NOMO-1 (cell line): ENCODE results near the gene ZNF462.

Experiments used
- DNase-seq, 2 experiments: peaks; one replicate each; lab custom pipeline; 2025; ENCODE audit not compliant: unreplicated experiment in 2 of 2; lab: John Stamatoyannopoulos, UW

The ZNF462 gene

DNA sequence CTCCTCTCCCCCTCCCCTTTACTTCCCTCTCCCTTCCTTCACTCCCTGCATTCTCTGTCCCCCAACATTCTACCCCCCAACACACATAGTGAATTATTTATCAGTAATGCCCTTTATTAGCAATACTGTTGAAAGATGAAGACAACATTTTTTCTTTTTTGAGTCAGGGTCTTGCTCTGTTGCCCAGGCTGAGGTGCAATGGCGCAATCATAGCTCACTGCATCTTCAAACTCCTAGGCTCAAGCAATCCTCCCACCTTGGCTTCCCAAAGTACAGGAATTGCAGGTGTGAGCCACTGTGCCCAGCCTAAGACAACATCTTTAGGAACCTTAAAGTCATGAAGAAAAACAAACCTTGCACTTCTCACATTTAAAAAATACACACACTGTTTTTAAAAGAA, 130.6 kb downstream of the ZNF462 start:
- DNase-seq = no peak

DNA sequence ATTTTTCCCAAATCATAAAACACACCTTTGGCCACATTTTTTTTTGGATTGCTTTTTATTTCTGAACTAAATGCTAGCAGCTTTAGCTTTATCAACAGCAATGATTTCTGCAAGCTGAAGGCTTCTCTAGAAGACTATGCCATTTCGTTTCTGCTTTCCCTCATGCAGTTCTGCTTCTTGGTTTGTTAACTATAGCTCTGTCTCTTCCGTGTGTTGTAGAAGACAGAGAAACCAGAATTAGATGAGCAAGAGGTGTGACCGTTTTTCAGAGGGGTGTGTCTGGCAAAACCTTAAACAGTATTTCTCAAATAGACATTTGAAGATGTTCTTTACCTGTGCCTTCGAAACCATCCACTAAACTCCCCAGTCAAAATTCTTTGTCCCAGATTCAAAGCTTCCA, 131.5 kb downstream of the ZNF462 start:
- DNase-seq = no peak

DNA sequence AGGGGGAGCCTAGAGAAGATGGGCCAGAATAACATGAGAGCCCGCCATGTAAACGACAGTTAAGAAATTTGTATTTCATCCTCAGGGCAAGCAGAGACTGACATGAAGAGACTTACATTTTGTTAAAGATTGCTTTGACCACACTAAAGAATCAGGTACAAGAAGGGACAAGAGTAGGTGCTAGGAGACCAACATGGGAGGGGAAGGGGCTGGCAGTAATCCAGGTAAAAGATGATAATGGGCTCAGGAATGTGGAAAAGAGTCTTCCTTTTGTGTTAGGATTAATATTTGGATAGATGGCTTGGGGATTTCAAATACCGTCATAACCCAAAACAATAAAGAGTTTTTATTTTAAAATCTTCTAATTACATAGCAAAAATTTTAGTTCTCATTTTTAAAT, 137.3 kb downstream of the ZNF462 start:
- DNase-seq = no peak

DNA sequence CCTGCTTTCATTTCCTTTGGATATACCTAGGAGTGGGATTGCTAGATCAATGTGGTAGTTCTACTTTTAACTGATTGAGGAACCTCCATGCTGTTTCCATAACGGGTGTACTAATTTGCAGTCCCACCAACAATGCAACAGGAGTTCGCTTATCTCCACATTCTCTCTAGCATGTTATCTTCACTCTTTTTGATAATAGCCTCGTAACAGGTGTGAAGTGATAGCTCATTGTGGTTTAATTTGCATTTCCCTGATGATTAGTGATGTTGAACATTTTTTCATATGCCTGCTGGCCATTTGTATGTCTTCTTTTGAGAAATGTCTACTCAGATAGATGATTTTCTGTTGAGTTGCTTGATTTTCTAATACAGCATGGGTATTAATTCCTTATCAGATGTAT, 142.2 kb downstream of the ZNF462 start:
- no peak for DNase-seq

DNA sequence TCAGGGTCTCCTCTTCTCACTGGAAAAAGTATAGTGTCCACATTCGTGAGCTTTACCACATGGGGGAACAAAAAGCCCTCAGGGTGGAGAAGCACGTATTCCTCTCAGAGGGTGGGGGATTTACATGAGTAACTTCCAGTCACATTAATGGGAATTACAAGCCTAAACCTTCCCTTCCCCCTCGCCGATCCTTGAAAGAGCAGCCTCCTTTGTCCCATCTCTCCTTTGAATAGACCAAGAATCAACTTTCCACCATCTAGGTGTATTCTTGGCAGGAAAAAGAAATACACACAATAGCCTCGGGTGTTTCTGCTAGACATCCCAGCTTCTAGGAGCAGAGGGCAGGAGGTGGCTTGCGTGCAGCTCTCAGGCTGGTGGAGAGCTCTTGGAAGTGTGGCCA, 144.4 kb downstream of the ZNF462 start:
- no peak for DNase-seq

DNA sequence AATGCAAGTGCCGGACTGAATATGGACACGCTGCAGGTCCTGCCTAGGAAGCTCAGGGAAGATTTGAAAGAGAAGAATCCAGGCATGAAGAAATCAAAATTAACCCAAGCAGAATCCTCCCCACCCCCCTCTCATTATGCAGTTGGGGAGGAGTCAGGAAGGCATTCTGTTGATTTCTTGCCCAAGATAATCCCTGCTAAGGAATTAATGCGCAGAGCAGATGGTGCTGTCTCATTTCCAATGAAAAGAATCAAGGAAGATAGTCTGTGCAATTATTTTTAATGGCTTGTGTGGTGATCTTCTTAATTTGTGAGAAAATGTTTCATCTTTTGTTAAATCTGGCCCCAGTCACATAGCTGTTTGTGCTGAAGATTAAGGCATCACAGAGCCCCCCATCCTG, 145.0 kb downstream of the ZNF462 start:
- DNase-seq = no peak

DNA sequence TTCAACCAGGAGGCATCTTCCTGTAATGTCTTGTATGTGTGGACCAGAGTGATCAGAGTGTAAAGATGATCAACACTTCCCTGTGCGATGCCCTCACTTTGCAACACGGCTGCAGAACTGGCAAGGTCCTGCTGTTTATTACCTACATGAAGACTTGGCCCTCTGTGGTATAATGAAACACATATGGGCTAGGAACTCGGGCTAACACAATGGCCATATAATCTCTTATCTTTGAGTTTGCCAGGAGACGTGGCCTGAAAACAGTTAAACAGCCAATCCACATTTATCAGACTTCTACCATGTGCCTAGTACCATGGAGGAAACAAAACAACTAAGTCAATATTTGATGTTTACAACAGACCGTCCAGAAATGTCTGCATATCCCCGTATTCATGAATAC, 145.5 kb downstream of the ZNF462 start:
- DNase-seq = no peak

DNA sequence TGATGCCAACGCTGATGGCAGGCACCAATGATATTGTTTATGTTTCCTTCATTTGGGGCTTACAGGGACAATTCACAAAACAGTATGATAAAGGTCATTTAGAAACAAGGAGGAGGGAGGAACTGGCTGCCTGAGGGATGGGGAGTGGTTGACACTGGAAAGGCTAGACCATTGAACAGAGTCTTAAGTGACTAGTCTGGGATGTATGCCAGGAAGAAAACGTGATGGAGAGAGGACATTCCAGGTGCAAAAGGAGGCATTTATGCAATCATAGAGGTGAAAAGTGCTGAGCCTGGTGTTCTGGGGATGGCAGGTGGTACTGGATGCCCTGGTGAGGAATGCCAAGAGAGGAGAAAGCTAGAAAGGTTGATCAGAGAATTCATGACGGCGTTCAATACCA, 153.4 kb downstream of the ZNF462 start:
- no peak for DNase-seq

DNA sequence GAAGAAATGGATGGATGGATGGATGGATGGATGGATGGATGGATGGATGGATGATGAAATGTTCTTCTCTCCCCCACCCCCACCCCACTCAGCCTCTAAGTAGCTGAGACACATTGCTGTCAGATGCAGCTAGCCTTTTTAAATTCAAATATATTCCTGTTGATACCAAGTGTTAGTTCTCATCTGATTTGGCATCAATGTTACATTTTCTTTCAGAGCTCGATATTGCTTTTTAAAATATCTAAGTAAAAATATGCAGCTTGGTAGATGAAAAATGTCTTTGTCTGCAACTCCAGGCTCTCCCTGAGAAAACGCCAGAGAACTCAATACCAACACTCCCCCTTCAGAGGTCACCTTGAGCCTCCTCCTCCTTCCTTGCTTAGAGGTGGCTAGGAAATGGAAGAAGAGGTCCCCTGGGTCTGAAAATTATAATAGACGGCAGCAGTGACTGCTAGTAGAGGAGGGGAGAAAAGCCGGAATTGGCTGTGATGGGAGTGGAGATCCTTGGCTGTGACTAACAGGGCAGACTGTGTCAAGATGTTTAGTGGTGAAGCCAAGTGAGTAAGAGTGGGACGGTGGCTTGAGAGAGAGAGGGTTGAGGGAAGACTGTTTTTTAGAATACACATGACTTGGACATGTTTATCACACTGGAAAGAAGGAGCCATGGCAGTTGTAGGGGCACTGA, 156.0 kb downstream of the ZNF462 start:
- DNase-seq = no peak

DNA sequence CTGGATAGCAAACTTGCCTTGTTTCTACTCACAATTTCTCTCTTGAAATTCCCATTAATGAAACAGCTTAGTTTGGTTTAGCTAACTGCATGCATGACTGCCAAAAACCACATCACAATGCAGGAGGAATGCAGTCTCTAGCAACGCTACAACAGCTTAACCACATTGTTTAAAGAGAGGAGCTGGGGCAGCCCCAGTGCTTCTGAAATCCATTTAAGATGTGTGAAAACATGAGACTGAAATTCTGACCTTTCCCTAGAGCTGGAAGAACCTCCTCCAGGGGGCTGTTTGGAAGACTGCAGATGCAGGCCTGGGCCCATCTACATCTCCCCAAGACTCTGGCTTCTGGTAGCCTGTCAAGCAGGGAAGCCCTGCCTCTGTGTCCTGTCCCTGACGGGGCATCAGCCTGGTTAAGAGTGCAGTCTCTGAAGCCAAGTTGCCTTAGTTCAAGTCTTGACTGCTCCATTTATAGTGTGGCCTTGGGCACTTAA, 157.1 kb downstream of the ZNF462 start:
- no peak for DNase-seq

DNA sequence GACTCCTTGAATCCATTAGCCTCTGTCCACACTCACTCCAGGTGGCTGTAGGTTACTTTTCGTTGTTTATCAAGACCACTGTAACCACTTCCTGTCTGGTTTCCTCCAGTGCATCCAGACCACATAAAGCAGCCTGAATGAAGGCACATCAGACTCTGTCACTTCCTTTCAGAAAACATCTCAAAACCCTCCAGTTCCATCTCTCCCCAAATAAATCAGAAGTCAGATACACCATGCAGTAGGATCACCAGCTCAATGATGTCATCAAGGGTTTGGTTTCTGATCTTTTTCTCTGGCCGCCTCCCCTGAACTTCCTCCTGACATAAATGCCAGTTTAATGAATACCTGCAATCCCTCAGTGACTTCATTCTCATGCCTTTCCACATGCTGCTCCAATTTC, 161.2 kb downstream of the ZNF462 start:
- DNase-seq = no peak

DNA sequence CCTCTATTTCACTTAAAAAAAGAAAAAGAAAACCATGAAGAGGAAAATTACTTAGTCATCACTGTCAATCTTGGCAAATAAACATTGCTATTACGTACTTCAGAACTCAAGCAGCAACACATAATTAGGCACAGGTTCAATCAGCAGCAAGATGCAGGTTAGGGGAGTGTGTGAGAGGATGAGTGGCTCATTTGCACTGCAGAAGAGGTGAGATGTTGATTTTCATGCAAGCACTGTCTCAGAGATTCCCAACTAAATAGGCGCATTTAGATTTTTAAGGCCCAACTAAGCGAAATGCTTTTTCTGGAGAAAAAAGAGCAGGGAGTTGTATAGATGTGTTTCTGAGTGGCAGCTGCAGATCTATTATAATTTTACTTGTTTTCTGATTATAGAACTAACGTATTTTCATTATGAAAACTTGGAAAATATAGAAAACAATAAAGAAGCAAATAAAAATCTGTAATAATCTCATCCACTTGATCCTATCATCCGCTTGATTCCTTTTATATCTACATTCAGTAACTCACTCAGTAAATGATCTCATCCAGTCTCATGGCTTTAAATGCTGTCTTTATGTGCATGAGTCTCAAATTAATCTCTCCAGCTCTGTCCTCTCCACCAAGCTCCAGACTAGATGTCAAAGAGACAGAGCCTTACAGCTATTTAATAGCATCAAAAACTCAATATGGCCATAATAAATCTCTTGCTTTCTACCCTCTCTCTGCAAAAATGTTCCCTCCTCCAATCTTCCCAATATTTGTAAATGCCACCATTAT, 162.5 kb downstream of the ZNF462 start:
- DNase-seq = no peak

DNA sequence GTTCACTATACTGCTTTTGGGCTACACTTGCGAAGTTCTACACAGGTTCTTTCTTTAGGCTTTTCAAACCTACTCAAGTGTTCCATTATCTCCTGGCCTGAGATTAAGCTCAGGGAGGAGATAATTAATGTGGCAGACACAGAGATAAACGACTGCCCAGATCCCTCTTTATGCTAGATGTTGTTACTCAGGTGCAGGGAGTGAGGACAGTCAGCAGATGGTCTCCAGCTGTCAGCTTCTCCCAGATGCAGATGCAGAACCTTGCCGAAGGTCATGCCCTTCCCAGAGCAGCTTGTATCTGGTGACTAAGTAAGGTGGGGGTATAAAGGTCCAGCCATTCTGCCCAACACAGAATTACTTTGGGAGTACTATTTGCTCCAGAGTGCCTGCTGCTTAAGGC, 166.2 kb downstream of the ZNF462 start:
- no peak for DNase-seq

DNA sequence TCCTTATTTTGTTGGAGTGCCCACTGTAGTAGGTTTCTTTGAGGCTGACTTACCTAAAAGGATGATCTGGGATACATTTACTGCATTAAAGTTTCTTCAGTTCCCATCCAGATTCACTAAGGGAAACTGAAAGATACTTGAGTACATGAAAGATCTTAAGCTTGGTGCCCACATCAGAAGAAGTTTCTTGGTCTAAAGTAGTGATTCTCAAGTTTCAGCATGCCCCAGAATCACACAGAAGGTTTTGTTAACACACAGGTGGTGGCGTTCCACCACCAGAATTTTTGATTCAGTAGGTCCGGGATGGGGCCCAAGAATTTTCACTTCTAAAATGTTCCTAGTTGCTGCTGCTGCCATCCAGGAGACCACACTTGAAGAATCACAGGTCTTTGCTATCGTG, 171.0 kb downstream of the ZNF462 start:
- no peak for DNase-seq

DNA sequence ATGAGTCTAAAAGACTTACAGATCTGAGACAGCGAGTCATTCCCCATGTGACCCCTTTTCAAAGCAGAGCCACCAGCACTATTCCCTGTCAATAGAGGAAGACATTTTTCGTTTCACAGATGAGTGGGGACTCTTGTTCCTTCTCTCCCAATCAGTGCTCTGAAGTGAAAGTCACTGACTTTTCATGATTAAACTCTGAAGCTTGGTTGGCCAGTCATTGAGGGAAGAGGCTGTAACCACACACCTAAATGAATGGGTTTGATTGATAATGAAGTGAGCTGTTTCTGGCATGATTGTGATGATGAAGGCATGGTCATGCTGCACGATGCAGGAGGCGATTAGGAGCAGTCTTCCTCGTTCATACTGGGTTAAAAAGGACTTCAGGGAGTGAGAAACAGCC, 171.9 kb downstream of the ZNF462 start:
- no peak for DNase-seq

DNA sequence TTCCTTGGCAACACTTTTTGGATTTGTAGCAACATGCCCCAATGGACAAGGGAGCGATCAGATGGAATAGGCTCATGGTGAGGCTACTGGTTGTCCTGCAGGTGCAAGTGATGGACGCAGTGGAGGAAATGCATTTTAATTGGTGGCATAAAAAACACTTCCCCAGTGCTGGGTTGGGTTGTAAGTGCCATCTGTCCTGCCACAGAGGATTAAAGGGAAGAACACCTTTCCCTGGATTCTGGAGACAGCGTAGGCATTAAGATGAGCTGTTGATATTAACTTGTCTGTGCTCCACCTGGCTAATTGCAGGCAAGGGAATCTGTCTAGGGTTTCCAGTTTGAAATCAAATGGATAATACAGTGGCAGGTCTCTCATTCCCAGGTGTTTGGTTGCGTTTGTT, 173.4 kb downstream of the ZNF462 start:
- no peak for DNase-seq

DNA sequence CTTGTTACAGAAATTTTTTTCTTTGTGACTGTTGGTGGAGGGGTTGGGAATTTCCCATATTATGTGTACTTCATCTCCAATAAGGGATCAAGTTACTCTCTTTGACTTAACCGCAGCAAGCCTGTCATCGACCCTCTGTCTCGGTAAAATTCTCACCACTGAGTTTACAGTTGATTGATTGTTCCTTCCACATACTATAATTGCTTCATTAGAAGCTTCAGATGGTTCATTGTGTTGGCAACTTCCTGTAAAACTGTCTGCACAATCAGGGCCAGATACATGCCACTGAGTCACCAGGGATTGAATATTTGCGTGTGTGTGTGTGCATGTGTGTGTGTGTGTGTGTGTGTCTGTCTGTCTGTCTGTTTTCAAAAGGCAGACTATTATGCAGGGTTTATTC, 176.6 kb downstream of the ZNF462 start:
- no peak for DNase-seq

DNA sequence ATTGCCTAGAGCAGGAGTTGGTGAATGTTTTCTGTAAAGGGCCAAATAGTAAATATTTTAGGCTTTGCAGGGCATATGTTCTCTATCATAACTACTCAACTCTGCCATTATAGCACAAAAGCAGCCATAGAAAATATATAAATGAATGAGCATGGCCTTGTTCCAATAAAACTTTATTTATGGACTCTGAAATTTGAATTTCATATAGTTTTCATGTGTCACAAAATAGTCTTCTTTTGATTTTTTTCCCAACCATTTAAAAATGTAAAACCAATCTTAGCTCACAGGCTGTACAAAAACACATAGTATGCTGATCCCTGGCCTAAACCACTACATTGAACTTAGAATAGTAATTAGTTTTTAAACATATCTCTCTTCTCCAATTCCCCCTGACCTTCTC, 179.6 kb downstream of the ZNF462 start:
- no peak for DNase-seq

DNA sequence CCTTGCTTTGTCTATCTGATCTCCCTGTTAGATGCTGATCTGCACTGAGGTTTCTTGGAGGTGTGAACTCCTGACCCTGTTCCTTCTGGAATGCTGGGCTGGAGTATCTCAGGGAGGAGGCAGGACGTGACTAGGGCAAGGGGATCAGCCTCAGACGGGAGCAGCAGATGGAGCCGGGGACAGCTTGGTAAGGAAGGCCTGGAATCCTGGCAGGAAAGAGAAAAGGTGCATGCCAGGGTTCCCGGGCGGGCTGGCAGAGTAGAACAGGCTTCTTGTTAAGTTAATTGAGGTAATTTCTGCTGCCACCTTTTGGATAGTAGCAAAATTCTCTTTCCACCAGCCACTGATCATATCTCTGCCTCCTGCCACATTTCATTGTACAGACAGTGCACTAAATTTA, 180.9 kb downstream of the ZNF462 start:
- DNase-seq = no peak

DNA sequence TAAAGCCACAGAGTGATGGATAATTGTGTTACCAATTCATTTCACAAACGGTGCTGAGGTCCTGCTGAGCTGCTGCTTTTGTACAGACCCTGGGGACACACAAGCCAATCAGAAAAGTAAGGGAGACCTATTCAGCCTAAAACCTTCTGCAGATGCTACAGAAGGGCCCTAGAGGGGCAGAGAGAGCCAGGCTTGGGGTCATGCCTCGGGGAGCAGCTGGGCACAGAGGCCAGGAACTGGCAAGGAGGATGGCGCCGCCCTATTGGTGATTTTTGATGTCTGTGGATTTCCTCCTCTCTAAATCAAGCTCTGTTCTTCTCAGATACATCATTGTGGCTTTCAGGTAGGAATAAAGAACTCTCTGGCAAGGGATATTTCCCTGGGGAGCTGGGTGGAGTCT, 181.9 kb downstream of the ZNF462 start:
- no peak for DNase-seq

DNA sequence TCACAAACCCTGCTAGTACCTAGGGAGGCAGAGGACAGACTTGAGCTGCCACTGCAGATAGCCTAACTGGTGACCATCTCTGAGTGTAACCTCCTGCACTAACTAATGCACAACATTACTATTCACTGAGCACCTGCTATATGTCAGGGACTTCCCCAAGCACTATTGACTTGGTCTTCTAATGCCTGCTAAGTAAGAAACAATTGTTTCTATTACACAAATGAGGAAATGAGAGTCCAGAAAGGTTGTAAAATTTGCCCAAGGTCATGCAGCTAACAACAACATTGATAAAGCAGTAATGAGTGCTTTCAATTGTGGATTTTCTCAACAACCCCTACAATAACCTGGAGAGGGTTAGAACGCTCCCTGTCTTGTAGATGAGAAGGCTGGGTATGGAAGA, 183.7 kb downstream of the ZNF462 start:
- no peak for DNase-seq

DNA sequence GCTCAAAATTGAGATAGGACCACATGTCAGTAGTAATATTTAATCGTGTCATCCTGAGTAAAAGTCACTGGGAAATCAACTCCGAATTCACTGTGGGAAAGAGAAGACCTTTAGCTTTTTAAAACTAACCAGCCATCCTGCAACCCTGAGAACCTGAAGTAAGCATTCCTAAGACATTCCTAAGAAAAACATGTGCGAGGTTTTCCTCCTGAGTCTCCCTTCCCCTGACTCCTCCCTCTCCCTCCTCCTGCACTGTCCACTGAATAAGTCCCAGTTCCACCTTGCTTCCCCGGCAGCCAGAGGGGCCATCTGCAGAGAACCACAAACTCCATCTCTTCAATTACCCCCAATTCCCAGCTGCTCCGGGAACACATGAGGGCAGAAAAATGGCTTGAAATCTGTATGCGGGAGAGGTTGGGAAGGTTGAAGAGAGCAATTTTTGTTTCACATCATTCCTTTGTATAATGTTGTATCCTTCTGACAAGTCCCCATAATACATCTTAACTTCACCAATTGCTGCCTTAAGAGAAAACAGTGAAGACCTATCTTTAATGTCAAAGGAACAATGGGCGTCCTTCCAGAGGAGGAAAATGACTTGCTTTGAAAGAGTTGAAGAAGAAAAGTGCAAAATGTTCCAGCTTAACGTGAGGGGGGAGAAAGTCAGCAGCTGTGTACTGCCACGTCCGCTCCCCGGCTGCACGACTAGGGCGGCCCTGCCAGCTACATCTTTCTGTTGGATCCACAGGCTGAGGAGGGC, 186.3 kb downstream of the ZNF462 start:
- no peak for DNase-seq
